AG04449 (cell line): ENCODE results near the gene ZFP57.
"Not testable (repeated sequence)": the region's sequence is repeated elsewhere in the genome, so short reads cannot be mapped to it uniquely, and the experiment has no call there.

Source experiments
- CTCF ChIA-PET: fragments of 350-600 bp; formaldehyde crosslinking; extraction: SDS; loops from one replicate; lab custom pipeline; 2021; ENCODE audit warnings: antibody characterized with exemption; lab: Yijun Ruan, JAX
- POLR2A ChIA-PET: fragments of 400-600, 350-600 bp; formaldehyde crosslinking; extraction: SDS; loops from one replicate; lab custom pipeline; 2020; ENCODE audit warnings: antibody characterized with exemption, inconsistent platforms; lab: Yijun Ruan, JAX
- DNase-seq: peaks from one replicate; pipeline ENCODE4 v3.0.0-alpha.2; 2010; ENCODE audit warnings: low read depth, low spot score
- H3K4me3 ChIP-seq: 2 replicates; pipeline ENCODE4 v1.5.1; 2011; ENCODE audit warnings: low read depth, mild to moderate bottlenecking, control low read depth, low read length
- CTCF ChIP-seq: IDR thresholded peaks from one replicate; pipeline ENCODE4 v1.5.1; 2011; ENCODE audit warnings: mild to moderate bottlenecking, moderate library complexity, low read length, control low read depth, inconsistent platforms; ENCODE audit not compliant: insufficient read depth; ENCODE audit errors: missing control alignments

The ZFP57 gene

GRCh38 chr6:29671026-29671425 is 9.9 kb downstream of the ZFP57 start:
- CTCF ChIA-PET, result interaction anchor here (9.3 kb wide), 1 partner anchor 19 kb away, joined by 109 read pairs; no protein-coding TSS in a partner anchor
- POLR2A ChIA-PET, result no interaction called here
- H3K4me3 ChIP-seq, result no peak overlapping the region
- DNase-seq, result no peak
- TF ChIP-seq CTCF, result no peak

- no peak for DNase-seq
- no peak for TF ChIP-seq CTCF
- ChIA-PET CTCF (interaction anchor here (2.1 to 23.3 kb wide), 2 partner anchors 10 to 29 kb away, joined by 7 to 692 read pairs; partner anchors contain the start of gene GABBR1), POLR2A (no interaction called here)
- H3K4me3 ChIP-seq, result no peak overlapping the region
These were observed 13.8 kb downstream of the ZFP57 start for GRCh38 chr6:29667158-29667557.

GRCh38 chr6:29666826-29667130 is 14.2 kb downstream of the ZFP57 start:
- POLR2A ChIA-PET, result no interaction called here
- CTCF ChIA-PET, result interaction anchor here (0.6 to 23.3 kb wide), 3 partner anchors 10 to 28 kb away, joined by 3 to 692 read pairs (median 7); partner anchors contain the start of genes GABBR1 and MOG

GRCh38 chr6:29665942-29666825 is 14.8 kb downstream of the ZFP57 start:
- POLR2A ChIA-PET, result no interaction called here

More at GRCh38 chr6:29666826-29667130, 14.2 kb downstream of the ZFP57 start:
- H3K4me3 ChIP-seq, result no peak overlapping the region
- TF ChIP-seq CTCF, result no peak
- DNase-seq, result no peak

GRCh38 chr6:29663300-29664042 is 17.5 kb downstream of the ZFP57 start:
- H3K4me3 ChIP-seq, result no peak overlapping the region
- ChIA-PET POLR2A (no interaction called here), CTCF (interaction anchor here (23.3 kb wide), 1 partner anchor 25 kb away, joined by 692 read pairs; the partner anchor contains the start of gene GABBR1)
- TF ChIP-seq CTCF, result no peak
- no peak for DNase-seq

More at GRCh38 chr6:29665942-29666825, 14.8 kb downstream of the ZFP57 start:
- no peak overlapping the region for H3K4me3 ChIP-seq
- no peak for DNase-seq
- no peak for TF ChIP-seq CTCF
- CTCF ChIA-PET, result interaction anchor here (0.6 to 23.3 kb wide), 5 partner anchors 10 to 30 kb away, joined by 3 to 692 read pairs (median 3); partner anchors contain the start of genes GABBR1 and MOG

GRCh38 chr6:29661502-29662141 is 19.3 kb downstream of the ZFP57 start:
- CTCF ChIA-PET, result interaction anchor here (23.3 kb wide), 1 partner anchor 23 kb away, joined by 692 read pairs; the partner anchor contains the start of gene GABBR1
- POLR2A ChIA-PET, DNase-seq, H3K4me3 ChIP-seq: not testable (repeated sequence)
